Posterior vena cava (tissue), 2 donors: ENCODE measurements around the gene HDAC4. TPM values are rescaled to one million over a fixed set of nuclear protein-coding genes. Genes with fewer than 3 reads are reported as not detected.

Experiments used
- DNase-seq: peaks from one replicate; pipeline ENCODE4 v3.0.0-alpha.2; 2020; ENCODE audit warnings: low spot score
- intact Hi-C, 2 donors: fragments of 100-400 bp; cut with DNase I; formaldehyde crosslinking; loops; one replicate each; pipeline versions ENCODE4 v1.14.1 to v1.14.2; 2022 to 2023
- total RNA-seq, 2 donors: library from RNA; stranded (reverse); fragmentation: NEBNext Ultra II Directional; extraction: Animal tissue kit (Norgen Biotek cat#: 25700); gene quantifications; one replicate each; pipeline ENCODE4 v1.2.1, GENCODE V29; 2021
- donor health status: DM: yes; HTN: yes; CAD: no.
- donor health status: DM: yes; HTN: yes; CAD: no.

HDAC4 gene
- total RNA-seq, 2 donors from 2014 or later: 47.6 to 66.9 TPM

DNA sequence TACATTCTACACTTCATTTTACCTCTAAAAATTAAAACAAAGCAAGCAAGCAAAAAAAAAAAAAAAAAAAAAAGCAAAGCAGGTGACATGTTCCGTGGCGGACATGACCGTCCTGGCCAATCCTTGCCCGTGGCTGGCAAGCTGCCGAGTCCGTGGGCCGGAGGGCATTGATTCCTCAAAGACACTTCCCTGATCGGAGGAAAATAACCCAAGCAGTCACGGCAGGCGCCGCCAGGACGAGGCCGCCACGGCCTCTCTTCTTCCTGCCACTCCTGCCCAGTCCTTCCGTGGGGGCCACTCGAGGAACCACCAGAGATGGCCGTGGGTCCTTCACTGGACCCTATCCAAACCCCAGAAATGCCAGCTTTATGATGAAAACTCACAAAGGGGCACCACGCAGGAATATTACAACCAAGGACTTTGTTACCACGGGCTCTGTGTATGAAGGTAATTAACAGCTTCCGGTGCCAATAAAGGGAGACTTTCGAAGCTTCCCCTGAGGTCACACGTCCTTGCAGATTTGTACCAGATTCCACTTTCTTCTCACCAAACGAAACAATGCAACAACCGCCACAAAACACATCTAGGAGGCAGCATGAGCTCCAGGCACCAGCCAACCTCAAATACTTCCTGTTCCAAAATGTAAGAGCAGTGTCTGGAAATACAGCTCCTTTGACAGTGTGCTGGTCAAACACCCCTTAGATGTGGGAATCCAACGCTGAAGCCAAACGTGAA lies 170.3 kb downstream of the HDAC4 start:
- intact Hi-C loops: no loop called here
- DNase-seq: peak; percentile 85

DNA sequence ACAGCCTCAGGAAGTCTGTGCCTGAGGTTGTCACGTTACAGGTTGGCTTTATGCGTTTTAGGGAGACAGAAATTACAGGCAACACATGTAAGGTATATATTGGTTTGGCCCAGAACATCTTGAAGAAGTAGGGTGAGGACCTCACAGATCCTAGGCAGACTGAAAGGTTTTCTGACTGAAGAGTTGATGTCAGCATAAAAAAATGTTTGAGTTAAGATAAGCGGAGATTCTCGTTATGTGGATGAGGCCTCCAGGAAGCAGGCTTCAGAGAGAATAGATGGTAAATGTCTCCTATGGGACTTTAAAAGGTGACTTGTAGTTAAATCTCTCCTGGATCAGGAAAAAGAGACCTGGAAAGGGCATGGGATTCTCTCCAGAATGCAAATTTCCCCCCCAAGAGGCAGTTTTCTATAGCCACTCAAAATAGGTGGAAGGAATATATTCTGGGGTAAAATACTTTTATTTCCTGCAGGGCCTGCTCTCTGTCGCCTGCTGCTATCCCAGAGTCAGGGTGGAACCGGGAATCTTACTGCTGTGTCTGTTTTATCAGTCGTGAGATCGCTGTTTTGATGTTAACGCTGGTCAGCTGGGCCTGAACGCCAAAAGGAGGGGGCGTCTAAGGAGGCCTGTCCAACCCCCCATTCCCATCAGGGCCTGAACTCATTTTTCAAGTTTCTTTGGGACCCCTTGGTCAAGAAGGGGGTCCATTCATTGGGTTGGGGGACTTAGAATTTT lies 171.1 kb downstream of the HDAC4 start:
- intact Hi-C loops: loop anchor here in 1 of 2 donors (10.0 kb wide), 1 partner anchor 95 kb away; no protein-coding TSS in a partner anchor
- DNase-seq: no peak

DNA sequence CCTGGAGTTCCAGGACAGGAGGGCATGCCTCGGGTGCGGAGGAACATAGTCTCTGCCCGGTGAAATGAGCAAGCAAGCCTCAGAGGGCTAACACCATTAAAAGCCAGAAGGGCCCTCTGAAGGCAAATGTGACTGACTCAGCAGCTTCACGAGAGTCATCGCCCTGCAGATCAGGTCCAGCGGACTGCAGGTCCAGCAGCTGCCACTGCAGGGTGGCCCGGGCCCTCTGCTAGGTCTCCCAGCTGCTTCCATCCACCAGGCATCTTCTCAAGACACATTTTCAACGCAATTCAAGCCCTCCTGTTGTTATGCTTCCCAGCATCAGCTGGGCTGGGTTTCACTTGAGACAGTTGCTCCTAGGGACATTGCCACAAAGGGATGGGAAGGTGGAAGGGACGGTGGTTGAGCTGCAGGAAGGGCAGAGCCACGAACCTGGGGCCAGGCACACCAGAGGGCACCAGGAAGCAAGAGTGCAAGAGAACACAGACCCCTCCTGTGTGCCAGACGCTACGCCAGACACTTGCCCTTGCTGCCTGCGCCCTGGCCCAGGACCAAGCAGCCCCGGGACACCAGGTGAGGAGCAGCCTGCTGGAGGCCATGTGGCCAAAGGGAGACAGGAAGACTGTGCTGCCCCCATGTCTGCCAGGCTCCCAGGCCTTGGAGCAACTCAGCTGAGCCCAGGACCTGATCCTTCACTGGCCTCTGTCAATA lies 173.0 kb downstream of the HDAC4 start:
- DNase-seq: no peak
- intact Hi-C loops: loop anchor here in 1 of 2 donors (10.0 kb wide), 1 partner anchor 97 kb away; no protein-coding TSS in a partner anchor

DNA sequence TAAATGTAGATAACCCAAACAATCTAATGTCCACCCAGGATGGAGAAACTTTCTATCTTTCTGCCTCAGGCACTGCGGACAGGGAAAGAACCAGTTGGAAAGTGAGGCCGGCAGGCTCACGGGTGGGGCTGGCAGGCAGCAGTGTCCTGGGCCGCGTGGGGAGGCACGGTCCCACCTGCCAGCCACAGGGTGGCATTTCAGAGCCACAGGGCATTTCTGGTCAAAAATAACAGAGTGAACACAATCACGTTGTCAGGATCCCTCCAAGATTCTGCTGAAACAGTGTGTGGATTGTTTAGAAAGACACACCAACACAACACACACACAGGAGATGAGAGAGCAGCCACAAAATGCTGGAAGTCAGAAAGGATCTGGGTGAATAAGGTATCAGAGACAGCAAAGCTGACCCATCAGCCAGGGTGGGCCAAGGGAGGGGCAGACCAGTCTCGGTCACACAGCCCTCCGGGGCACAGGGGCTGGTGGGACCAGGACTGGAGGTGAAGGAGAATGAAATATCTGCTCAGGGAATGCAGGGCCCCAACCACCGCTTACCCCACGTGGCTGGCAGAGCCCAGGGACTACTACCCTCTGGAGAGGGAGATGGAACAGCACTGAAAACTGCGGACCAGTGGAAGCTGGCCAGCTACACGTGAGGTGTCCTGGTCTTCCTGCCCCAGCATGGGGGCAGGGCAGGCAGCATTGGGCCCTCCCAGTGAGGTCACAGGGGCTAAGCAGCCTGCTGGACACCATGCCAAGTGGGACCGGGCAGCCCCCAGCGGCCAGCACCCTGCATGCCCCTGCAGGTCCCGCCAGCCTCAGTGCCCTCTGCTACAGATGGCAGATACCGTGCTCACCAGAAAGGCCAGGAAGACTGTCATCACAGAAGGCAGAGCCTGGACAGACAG lies 173.9 kb downstream of the HDAC4 start:
- intact Hi-C loops: loop anchor here in 1 of 2 donors (10.0 kb wide), 1 partner anchor 98 kb away; no protein-coding TSS in a partner anchor
- peak; percentile 63 for DNase-seq

DNA sequence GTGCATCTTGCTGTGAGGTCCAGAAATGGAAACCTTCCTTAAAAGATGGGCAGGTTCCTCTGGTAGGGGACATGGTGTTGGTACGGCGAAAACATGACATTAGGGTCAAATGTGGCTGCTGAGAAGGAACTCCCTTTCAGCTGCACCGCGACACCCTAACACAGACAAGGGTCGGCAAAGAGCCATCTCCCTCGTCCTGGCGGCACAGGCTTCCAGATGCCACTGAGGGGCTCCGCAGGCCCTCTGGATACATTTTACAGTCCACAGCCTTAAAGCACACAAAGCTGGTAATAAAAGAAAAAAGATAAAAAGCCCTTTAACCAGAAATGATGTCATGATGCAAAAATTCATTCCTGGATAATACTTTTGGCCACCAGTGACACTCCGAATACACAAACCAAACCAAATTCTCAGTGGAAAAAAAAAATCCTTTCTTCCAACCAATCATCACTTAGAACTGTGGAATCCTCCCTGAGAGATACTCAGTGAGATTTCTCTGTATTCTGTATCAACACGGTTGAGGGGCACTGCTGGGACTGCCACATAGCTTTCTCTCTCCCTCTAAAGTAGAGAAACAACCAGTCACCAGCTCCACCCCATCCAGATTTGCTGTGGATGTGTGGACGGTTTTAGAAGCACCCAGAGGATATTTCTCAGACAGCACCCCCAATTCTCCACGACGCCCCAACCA lies 174.8 kb downstream of the HDAC4 start:
- peak; percentile 82 for DNase-seq
- intact Hi-C loops: loop anchor here in 1 of 2 donors (10.0 kb wide), 1 partner anchor 99 kb away; no protein-coding TSS in a partner anchor

DNA sequence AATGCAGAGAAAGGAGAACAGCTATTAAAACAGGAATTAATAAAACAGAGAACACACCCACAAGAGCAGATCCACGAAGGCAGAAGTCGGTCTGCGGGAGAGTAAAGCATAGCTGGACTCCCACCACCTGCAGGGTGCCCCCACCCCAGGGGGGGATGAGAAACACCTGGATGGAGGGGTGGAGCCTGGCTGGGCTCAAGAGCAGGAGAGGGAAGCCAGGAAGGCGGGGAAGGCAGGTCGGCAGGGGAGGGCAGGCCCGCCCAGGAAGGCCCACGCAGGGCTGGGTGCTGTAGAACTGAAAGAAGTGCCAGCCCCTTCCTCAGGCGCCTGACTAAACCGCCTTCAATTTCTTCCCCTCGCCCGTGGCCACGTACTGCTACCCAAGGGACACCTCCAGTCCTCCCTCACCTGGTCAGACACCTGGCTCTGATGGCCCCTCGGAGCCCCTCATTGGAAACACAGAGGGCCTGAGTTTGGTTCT lies 175.4 kb downstream of the HDAC4 start:
- intact Hi-C loops: loop anchor here in 1 of 2 donors (10.0 kb wide), 1 partner anchor 99 kb away; no protein-coding TSS in a partner anchor

DNA sequence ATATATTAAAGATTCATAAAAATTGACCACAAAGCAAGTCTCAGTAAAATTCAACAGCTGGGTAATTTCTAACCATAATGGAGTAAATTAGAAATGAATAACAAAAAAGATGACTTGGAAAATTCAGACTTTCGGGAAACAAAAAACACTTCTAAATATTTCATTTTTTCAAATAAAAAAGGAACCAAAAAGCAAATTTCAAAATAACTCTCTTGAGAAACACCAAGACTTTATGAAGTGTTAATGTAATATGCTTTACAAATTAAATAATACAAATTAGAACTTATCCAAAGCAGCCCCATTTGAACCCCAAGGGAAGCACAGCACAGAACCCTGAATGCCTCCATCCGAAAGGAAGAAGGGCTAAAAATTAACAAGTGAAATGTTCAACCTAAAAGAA lies 175.9 kb downstream of the HDAC4 start:
- DNase-seq: no peak
- intact Hi-C loops: loop anchor here in 1 of 2 donors (10.0 kb wide), 1 partner anchor 100 kb away; no protein-coding TSS in a partner anchor

More for the DNA sequence above, 175.4 kb downstream of the HDAC4 start:
- DNase-seq: peak; percentile 64

DNA sequence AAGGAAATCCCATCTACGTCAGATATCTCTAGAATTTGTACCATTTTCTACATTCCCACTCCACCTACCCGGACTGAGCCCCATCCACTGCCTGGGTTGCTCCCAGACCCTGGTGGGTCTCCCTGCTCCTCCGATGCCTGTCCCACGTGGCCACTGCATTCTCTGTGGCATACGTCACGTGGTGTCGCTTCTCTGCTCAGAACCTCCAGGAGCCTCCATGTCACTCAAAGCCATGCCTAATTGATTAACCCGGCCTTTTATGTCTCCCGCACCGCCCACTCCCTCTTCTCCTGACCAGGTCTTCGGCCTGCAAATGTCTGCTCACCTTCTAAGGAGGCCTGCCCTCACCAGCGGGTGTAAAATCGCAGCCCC lies 176.6 kb downstream of the HDAC4 start:
- intact Hi-C loops: loop anchor here in 1 of 2 donors (10.0 kb wide), 1 partner anchor 101 kb away; no protein-coding TSS in a partner anchor
- peak; percentile 79 for DNase-seq

DNA sequence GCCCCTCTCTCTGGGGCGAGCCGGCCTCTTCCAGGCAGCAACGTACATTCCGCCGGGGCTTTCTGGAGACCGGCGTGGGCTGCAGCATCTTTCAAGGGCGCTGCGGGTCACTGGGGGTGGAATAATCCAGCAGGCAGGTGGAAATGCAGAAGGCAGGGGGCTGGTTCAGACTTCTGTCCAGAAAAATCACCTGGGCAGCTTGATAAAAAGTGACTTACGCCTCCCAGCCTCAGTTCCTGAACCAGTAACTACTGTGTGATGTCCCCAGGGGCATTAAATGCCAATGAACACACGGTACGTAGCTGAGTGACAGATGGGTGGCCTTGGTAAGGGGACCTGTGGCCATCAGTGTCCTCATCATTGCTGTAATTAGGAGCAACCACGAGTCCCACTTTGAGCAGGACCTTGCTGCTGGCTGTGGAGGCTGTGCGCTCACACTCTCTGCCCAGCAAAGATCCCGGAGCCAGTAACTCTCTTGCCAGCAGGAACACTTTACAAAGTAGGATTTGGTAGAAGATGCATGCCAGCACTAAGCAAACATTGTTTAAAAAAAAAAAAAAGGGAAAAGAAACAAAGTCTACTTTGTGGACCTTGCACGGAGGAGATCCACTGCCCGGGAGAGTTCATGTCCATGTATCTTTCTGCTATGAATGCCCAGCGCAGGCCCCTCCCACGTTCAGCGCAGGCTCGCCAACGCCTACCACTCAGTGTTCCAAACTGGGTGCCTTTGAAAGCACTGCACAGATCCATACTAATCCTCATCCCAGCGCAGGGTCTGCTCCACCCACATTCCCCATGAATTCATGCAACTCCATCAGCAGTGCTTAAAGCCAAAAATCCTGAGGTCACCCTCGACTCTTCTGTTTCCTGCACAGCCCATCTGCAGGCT lies 177.3 kb downstream of the HDAC4 start:
- intact Hi-C loops: loop anchor here in 1 of 2 donors (10.0 kb wide), 1 partner anchor 101 kb away; no protein-coding TSS in a partner anchor
- DNase-seq: peak; percentile 88

DNA sequence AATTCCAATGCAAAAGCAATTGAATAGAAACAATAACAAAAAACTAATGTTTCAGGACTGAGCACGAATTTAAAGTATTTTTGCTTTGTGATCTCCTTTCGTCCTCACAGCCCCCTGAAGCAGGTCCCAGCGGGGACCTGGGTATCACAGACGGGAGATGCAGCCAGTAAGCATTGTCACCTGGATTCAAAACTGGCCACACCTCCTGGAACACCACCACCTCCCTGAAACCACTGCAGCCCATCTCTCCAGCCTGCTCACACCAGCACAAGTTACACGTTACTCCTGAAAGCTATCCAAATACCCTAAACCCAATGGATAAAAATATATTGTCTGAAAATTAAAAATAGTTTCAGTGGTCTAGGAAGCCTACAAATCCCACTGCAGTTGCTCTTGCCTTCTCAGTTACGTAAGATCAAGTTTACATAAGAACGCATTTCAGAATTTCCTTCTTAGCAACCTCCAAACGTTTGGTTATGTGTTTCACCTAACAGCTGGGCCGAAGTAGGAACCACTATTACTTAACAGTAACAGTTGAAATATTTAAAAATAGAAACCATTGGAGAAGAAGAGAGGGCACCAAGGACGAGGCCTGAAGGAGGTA lies 178.0 kb downstream of the HDAC4 start:
- intact Hi-C loops: loop anchor here in 1 of 2 donors (10.0 kb wide), 1 partner anchor 102 kb away; no protein-coding TSS in a partner anchor
- no peak for DNase-seq

DNA sequence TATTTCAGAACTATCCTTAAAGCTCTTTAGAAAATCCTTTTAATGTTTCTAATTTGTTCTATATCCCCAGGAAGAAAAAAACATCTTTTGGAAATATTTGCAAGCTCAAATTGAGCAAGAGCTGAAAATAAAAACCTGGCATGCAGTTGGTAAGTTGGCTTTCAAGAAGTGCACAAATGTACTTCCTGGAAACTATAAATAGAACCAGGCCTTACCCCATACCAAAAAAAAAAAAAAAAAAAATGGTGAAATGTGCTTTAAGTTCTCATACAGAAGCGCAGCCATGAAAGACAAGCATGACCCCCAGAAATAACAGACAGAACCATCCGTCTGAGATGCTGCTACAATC lies 178.5 kb downstream of the HDAC4 start:
- no peak for DNase-seq
- intact Hi-C loops: loop anchor here in 1 of 2 donors (10.0 kb wide), 1 partner anchor 103 kb away; no protein-coding TSS in a partner anchor

DNA sequence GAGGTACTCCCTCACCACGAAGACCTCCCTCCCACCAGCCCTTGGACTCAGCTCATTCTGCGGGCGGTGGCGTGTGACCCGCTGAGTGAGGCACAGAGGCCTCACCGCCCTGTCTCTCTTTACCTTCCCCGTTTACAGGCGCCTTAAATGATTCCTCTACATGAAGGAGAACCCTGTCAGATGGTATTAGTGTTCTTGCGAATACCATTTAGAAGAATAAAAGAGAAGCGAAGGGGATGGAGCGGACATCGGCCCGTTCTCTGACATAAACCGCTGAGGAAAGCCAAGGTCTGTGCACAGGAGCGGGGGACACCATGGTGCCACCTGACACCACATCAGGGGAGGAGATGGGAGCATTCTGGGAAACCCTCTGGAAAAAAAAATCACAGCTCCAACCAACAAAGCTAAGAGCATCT lies 179.8 kb downstream of the HDAC4 start:
- DNase-seq: peak; percentile 73
- intact Hi-C loops: loop anchor here in 1 of 2 donors (10.0 kb wide), 1 partner anchor 104 kb away; no protein-coding TSS in a partner anchor

DNA sequence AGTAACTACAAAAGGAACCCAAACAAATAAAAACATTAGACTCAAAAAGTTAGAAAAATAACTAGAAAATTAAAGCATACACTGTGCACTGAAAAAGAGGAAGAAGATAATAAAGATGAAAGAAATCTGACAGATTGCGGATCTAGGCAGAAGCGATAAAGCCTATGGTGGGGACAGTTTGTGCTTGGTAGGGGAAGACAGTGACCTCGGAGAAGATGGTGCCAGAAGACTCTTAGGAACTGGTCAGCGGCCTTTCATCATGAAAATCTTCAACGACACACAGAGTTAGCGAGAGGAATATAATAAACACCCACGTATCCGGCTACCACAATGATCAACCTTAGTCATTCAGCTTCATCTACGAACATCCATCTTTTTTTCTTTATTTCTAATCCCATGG lies 180.5 kb downstream of the HDAC4 start:
- intact Hi-C loops: loop anchor here in 1 of 2 donors (10.0 kb wide), 1 partner anchor 104 kb away; no protein-coding TSS in a partner anchor

DNA sequence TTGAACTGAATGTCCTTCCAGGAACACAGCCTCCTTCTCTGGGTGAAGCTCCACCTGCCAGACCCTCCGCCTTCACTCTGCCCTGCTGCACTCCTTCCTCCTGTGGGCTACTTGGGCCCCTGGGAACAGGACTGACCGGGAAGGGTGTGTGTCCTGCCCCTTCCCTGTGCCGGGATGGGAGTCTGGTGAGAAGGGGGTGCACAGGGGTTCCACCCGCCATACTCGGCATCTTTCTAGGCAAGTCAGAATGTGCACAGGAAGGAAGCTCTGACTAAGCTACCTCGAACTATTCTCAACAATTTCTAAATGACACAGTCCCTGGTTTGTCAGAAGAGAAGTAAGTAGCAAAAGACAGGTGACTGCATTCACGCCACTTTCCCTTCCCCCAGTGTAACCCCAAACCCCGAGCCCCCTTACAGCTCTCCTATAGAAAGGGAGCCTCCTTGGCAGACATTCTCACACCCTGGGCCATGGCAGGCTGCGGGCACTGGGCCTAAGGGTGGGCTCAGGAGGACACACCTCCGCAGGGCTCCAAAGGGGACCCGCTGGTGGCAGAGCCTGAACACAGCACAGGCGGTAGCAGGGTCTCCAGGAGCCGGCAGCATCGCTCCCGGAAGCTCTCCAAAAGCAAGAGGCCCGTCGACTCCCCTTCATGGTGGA lies 184.1 kb downstream of the HDAC4 start:
- intact Hi-C loops: no loop called here
- DNase-seq: peak; percentile 73

More for the DNA sequence above, 180.5 kb downstream of the HDAC4 start:
- DNase-seq: no peak

DNA sequence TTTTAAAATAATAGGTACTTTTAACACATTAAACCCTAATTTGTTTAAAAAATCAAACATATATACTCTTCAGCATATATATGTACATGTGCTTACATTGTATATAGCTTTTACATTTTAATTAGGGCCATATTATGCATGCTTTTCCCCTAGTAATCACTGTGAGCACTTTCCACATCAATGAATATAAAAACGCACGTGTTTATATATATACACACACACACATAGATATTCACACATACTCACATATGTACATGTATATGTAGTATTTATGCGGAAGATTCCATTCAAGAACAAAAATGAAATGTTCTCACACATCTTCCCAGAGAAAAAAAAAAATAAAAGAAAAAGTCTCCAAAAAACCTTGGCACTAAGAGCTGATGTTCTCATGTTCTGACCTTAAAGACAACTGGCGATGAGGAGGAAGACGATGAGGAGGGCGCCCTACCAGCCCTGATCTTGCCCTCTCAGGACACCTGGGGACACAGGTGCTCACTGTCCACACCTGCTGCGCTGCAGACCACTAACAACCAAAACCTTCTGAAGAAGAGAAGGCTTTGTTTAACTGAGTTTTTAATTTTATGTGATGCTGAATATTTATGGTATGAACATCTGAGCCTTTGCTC lies 184.7 kb downstream of the HDAC4 start:
- intact Hi-C loops: no loop called here

More for the DNA sequence above, 184.7 kb downstream of the HDAC4 start:
- peak; percentile 65 for DNase-seq
